GM12878 (cell line): Measurements from ENCODE around the gene BPGM. TPM values are rescaled to one million over a fixed set of nuclear protein-coding genes. Genes with fewer than 3 reads are reported as not detected.

ENCODE experiments used
- ATAC-seq: fragments of 200-7000 bp; cut with Tn5 transposase; 3 replicates; pipeline ENCODE4 v1.9.1; 2020; ENCODE audit warnings: mild to moderate bottlenecking, moderate library complexity
- BruUV-seq: library from RNA; stranded (reverse); fragments of 400-500 nt; replicated peaks from 2 replicates; lab custom pipeline; 2021; lab: Mats Ljungman, UMichigan
- CTCF ChIA-PET: fragments of 300-600 bp; sonication (Branson Sonifier 250); formaldehyde crosslinking; extraction: SDS; loops from one replicate; lab custom pipeline; 2021; ENCODE audit warnings: inconsistent platforms; lab: Yijun Ruan, JAX
- POLR2A ChIA-PET: fragments of 350-600 bp; formaldehyde crosslinking; extraction: SDS; loops from one replicate; lab custom pipeline; 2021; ENCODE audit warnings: inconsistent platforms; lab: Charles Lee
- RAD21 ChIA-PET: fragments of 300-600 bp; sonication (Branson Sonifier 250); formaldehyde crosslinking; loops from one replicate; lab custom pipeline; 2023; ENCODE audit warnings: antibody characterized with exemption; ENCODE audit not compliant: unreplicated experiment; lab: Charles Lee
- SMC1A ChIA-PET: fragments of 300-600 bp; sonication (Branson Sonifier 250); formaldehyde crosslinking; loops from one replicate; lab custom pipeline; 2023; ENCODE audit not compliant: unreplicated experiment, uncharacterized antibody; lab: Charles Lee
- DNase-seq: peaks from one replicate; pipeline ENCODE4 v3.0.0-alpha.2; 2011; ENCODE audit warnings: low read depth, low spot score
- FAIRE-seq: peaks from 3 replicates; lab custom pipeline; 2011; peaks lifted over from hg19 to GRCh38; lab: Jason Lieb, UNC
- H2AFZ ChIP-seq: 2 replicates; pipeline ENCODE4 v1.6.0; 2011; ENCODE audit warnings: low read depth, low read length, control low read depth; ENCODE audit not compliant: control insufficient read depth
- H3K27ac ChIP-seq: 2 replicates; pipeline ENCODE4 v1.5.1; 2011; ENCODE audit warnings: control low read depth; ENCODE audit not compliant: control insufficient read depth, insufficient read depth
- H3K27me3 ChIP-seq, 2 experiments: replicated peaks in 1 of 2; 2 replicates each; pipeline versions ENCODE4 v1.6.0 to v1.6.1; 2011; ENCODE audit warnings: low read length in 1 of 2; ENCODE audit not compliant: control insufficient read depth in 2 of 2, insufficient read depth in 2 of 2
- H3K36me3 ChIP-seq, 2 experiments: 2 replicates each; pipeline ENCODE4 v1.5.1; 2011; ENCODE audit warnings: low read length in 1 of 2; ENCODE audit not compliant: control insufficient read depth in 2 of 2, insufficient read depth in 2 of 2
- H3K4me1 ChIP-seq: 2 replicates; pipeline ENCODE4 v1.6.1; 2011; ENCODE audit warnings: mild to moderate bottlenecking, low read length, moderate library complexity, mixed read lengths; ENCODE audit not compliant: control insufficient read depth, insufficient read depth
- H3K4me2 ChIP-seq: 2 replicates; pipeline ENCODE4 v1.6.0; 2011; ENCODE audit warnings: control low read depth; ENCODE audit not compliant: control insufficient read depth, insufficient read depth
- H3K4me3 ChIP-seq: fragments of 200-600 bp; sonication (generic); 2 replicates; pipeline ENCODE4 v1.5.1; 2016
- H3K79me2 ChIP-seq: 2 replicates; pipeline ENCODE4 v1.6.0; 2011; ENCODE audit warnings: low read length; ENCODE audit not compliant: control insufficient read depth, insufficient read depth
- H3K9ac ChIP-seq: 2 replicates; pipeline ENCODE4 v1.8.0; 2011; ENCODE audit warnings: low read length, control low read depth, mixed read lengths; ENCODE audit not compliant: control insufficient read depth, insufficient read depth
- H3K9me3 ChIP-seq: replicated peaks from 3 replicates; pipeline ENCODE4 v1.5.1; 2011; ENCODE audit warnings: mild to moderate bottlenecking, low read length; ENCODE audit not compliant: control insufficient read depth, insufficient read depth
- H4K20me1 ChIP-seq: 2 replicates; pipeline ENCODE4 v1.6.0; 2011; ENCODE audit not compliant: control insufficient read depth, insufficient read depth
- CTCF ChIP-seq, 3 experiments: IDR thresholded peaks in 2 of 3; conservative IDR thresholded peaks in 1 of 3; 2 replicates each; pipeline ENCODE4 v1.5.1; 2011; ENCODE audit warnings: low read depth in 3 of 3, low read length in 3 of 3, mild to moderate bottlenecking in 3 of 3, control low read depth in 2 of 3, moderate library complexity in 2 of 3, inconsistent platforms in 1 of 3, mixed read lengths in 1 of 3; ENCODE audit not compliant: control insufficient read depth in 2 of 3, insufficient read depth in 1 of 3; ENCODE audit errors: extremely low read depth in 1 of 3
- RAD21 ChIP-seq: IDR thresholded peaks from 2 replicates; pipeline ENCODE4 v1.6.1; 2011; ENCODE audit warnings: mild to moderate bottlenecking, low read depth, low read length, moderate library complexity; ENCODE audit not compliant: insufficient read depth
- SMC3 ChIP-seq: IDR thresholded peaks from 2 replicates; pipeline ENCODE4 v1.6.1; 2011; ENCODE audit warnings: low read length, improper control_type of control experiment, borderline replicate concordance
- SREBF2 ChIP-seq: IDR thresholded peaks from 2 replicates; pipeline ENCODE4 v1.6.1; 2012; ENCODE audit warnings: mild to moderate bottlenecking, low read length
- ZBTB40 ChIP-seq: fragments of 450-650 bp; IDR thresholded peaks from 2 replicates; pipeline ENCODE4 v1.6.1; 2016; ENCODE audit warnings: mild to moderate bottlenecking, moderate library complexity, borderline replicate concordance
- WGBS: methylation state at CpG from one replicate; pipeline ENCODE4 v1.1.6; 2016; ENCODE audit warnings: low lambda C conversion rate; ENCODE audit not compliant: insufficient replicate concordance, insufficient coverage; ENCODE audit errors: missing lambda C conversion rate; 5-methylcytosine and 5-hydroxymethylcytosine counted together
- in situ Hi-C: fragments of 300-500 bp; cut with MboI; formaldehyde crosslinking; loops from 9 replicates; pipeline ENCODE4 v1.14.3; 2018; ENCODE audit warnings: mixed read lengths
- intact Hi-C: fragments of 100-400 bp; cut with micrococcal nuclease; formaldehyde crosslinking; loops from one replicate; pipeline ENCODE4 v1.14.2; 2022; ENCODE audit not compliant: unreplicated experiment
- polyA plus RNA-seq, 11 experiments: library from polyadenylated mRNA; depleted of rRNA in 4 of 11; unstranded in 6 of 11; stranded (reverse) in 5 of 11; fragments of >200 nt; fragmentation: Nextera tagmentation in 4 of 11; fragmentation: Illumina TruSeq in 1 of 11; extraction: Ambion mirVana in 4 of 11; extraction: Trizol in 1 of 11; gene quantifications; 1 replicate in 1 of 11; 2 replicates in 10 of 11; pipeline versions ENCODE4 v1.2.1 to v1.2.3, GENCODE V29; 2011 to 2016; ENCODE audit warnings: inconsistent platforms in 2 of 11, missing spikeins in 2 of 11, low read depth in 1 of 11
- total RNA-seq, 4 experiments: library from RNA; depleted of rRNA in 3 of 4; stranded (reverse); fragments of >200 nt in 3 of 4; fragmentation: Illumina TruSeq in 1 of 4; extraction: Trizol in 1 of 4; gene quantifications; 2 replicates each; pipeline versions ENCODE4 v1.2.1 to v1.2.3, GENCODE V29; 2013 to 2021

The BPGM gene
- total and polyA plus RNA-seq, 10 of the 15 experiments (the other 5 are each of a cell fraction or from before 2014, with no cell fraction given): 9.0 to 20.1 (median 15.2) TPM

- Histone ChIP-seq H3K79me2 (no peaks in the 10 kb centered on the region), H3K4me1 (no peaks in the 10 kb centered on the region), H3K4me3 (no peak overlapping the region), H3K36me3 (no peaks in the 10 kb centered on the region), H3K9ac (no peak overlapping the region), H3K27me3 (peaks cover 0 to 7% of the 10 kb centered on the region in 2 experiments; a peak in 3 of 4 replicates), H3K4me2 (no peak overlapping the region), H4K20me1 (no peaks in the 10 kb centered on the region), H3K9me3 (no peaks in the 10 kb centered on the region), H2AFZ (no peak overlapping the region), H3K27ac (no peak overlapping the region)
- ATAC-seq (peak; percentile 75), DNase-seq (no peak), FAIRE-seq (peak; percentile 54)
- TF ChIP-seq ZBTB40 (no peak), SREBF2 (no peak), SMC3 (peak; percentile 60; the same call in 1 of the 2 replicates), CTCF (IDR thresholded peaks at IDR 0.05 in 2 of 3, conservative IDR thresholded peaks at IDR 0.05 in 1 of 3; ENCODE audit: control insufficient read depth in 2 of 3, extremely low read depth in 1 of 3, insufficient read depth in 1 of 3, low read depth in 3 of 3, low read length in 3 of 3) (peak; percentile 29 to 56 (median 47); a peak in 5 of 6 replicates), RAD21 (peak; percentile 62)
- ChIA-PET POLR2A (interaction anchor here (0.6 kb wide), 1 partner anchor 87 kb away, joined by 3 read pairs; no protein-coding TSS in a partner anchor), SMC1A (interaction anchor here (0.7 to 7.5 kb wide), 11 partner anchors 12 to 242 kb away, joined by 3 to 98 read pairs (median 3); no protein-coding TSS in a partner anchor), CTCF (interaction anchor here (0.5 to 5.7 kb wide), 14 partner anchors 11 to 269 kb away, joined by 3 to 125 read pairs (median 4); no protein-coding TSS in a partner anchor), RAD21 (interaction anchor here (0.5 to 3.4 kb wide), 7 partner anchors 11 to 70 kb away, joined by 3 to 40 read pairs (median 3); no protein-coding TSS in a partner anchor)
- in situ Hi-C loops: loop anchor here (5.0 kb wide), 1 partner anchor 69 kb away; no protein-coding TSS in a partner anchor
- WGBS: 50% methylated on average over 2 of the region's 2 CpGs
- intact Hi-C loops: loop anchor here (1.0 to 5.0 kb wide), 2 partner anchors 68 to 241 kb away; no protein-coding TSS in a partner anchor
- BruUV-seq: no TSS peak
Observed at GRCh38 chr7:134701272-134701671, 54.6 kb downstream of the BPGM start.
